WTC11 (cell line): ENCODE results near the gene COL4A1. TPM values are rescaled to one million over a fixed set of nuclear protein-coding genes. Genes with fewer than 3 reads are reported as not detected.

Source experiments
- ATAC-seq: fragments of 200-7000 bp; cut with Tn5 transposase; 2 replicates; pipeline ENCODE4 v1.10.0; 2021; ENCODE audit warnings: mild to moderate bottlenecking, moderate library complexity
- CTCF ChIA-PET: fragments of 300-600 bp; sonication (Branson Sonifier 250); formaldehyde crosslinking; loops from one replicate; lab custom pipeline; 2021; ENCODE audit warnings: antibody characterized with exemption; lab: Charles Lee
- POLR2A ChIA-PET: fragments of 350-600 bp; sonication (Branson Sonifier 250); formaldehyde crosslinking; loops from one replicate; lab custom pipeline; 2021; ENCODE audit warnings: antibody characterized with exemption; lab: Charles Lee
- DNase-seq: peaks from one replicate; pipeline ENCODE4 v3.0.0; 2021; ENCODE audit warnings: low spot score
- H3K27ac Mint-ChIP-seq: 2 replicates; pipeline ENCODE4 v1.8.0; 2021; ENCODE audit warnings: mixed read lengths
- H3K27me3 Mint-ChIP-seq: 2 replicates; pipeline ENCODE4 v1.8.0; 2021; ENCODE audit warnings: low read depth, mild to moderate bottlenecking, moderate library complexity, mixed read lengths
- H3K36me3 Mint-ChIP-seq: 2 replicates; pipeline ENCODE4 v1.8.0; 2021; ENCODE audit warnings: mixed read lengths
- H3K4me1 Mint-ChIP-seq: 2 replicates; pipeline ENCODE4 v1.8.0; 2022; ENCODE audit warnings: mixed read lengths
- H3K4me3 Mint-ChIP-seq: 2 replicates; pipeline ENCODE4 v1.8.0; 2021; ENCODE audit warnings: mild to moderate bottlenecking, moderate library complexity, mixed read lengths
- H3K9me3 Mint-ChIP-seq: 2 replicates; pipeline ENCODE4 v1.8.0; 2021; ENCODE audit warnings: mixed read lengths
- CBFB ChIP-seq: sonication (generic); formaldehyde crosslinking; IDR thresholded peaks from 2 replicates; pipeline ENCODE4 v1.8.1; 2022; ENCODE audit warnings: mild to moderate bottlenecking, low read depth, missing genetic modification reagents
- FOXJ3 ChIP-seq: sonication (generic); formaldehyde crosslinking; IDR thresholded peaks from 2 replicates; pipeline ENCODE4 v1.9.0; 2021; ENCODE audit warnings: missing genetic modification reagents, mild to moderate bottlenecking, borderline replicate concordance
- GTF2I ChIP-seq: fragments of 250-450 bp; sonication (Bioruptor Pico); conservative IDR thresholded peaks from 2 replicates; pipeline ENCODE4 v1.4.0; 2021; ENCODE audit warnings: mild to moderate bottlenecking
- JAZF1 ChIP-seq: fragments of 250-450 bp; sonication (Bioruptor Pico); IDR thresholded peaks from 2 replicates; pipeline ENCODE4 v1.9.0; 2021; ENCODE audit warnings: moderate library complexity, mild to moderate bottlenecking, inconsistent platforms
- KAT7 ChIP-seq: sonication (generic); formaldehyde crosslinking; IDR thresholded peaks from 2 replicates; pipeline ENCODE4 v1.8.1; 2023; ENCODE audit warnings: missing genetic modification reagents, mild to moderate bottlenecking, borderline replicate concordance
- MXD4 ChIP-seq: fragments of 250-450 bp; sonication (Bioruptor Pico); IDR thresholded peaks from 2 replicates; pipeline ENCODE4 v1.8.0; 2021; ENCODE audit warnings: mild to moderate bottlenecking, moderate library complexity, borderline replicate concordance
- NFYB ChIP-seq: sonication (generic); formaldehyde crosslinking; conservative IDR thresholded peaks from 2 replicates; pipeline ENCODE4 v1.8.0; 2022; ENCODE audit warnings: low read depth, missing genetic modification reagents
- NR2C2 ChIP-seq: sonication (generic); formaldehyde crosslinking; IDR thresholded peaks from 2 replicates; pipeline ENCODE4 v1.8.0; 2022; ENCODE audit warnings: mild to moderate bottlenecking, missing genetic modification reagents
- TCF7 ChIP-seq: sonication (generic); formaldehyde crosslinking; IDR thresholded peaks from 2 replicates; pipeline ENCODE4 v1.8.0; 2022; ENCODE audit warnings: mild to moderate bottlenecking, low read depth, missing genetic modification reagents, moderate library complexity
- TEAD1 ChIP-seq: sonication (generic); formaldehyde crosslinking; IDR thresholded peaks from 2 replicates; pipeline ENCODE4 v1.8.0; 2022; ENCODE audit warnings: mild to moderate bottlenecking, missing genetic modification reagents
- ZNF396 ChIP-seq: fragments of 250-450 bp; sonication (Bioruptor Pico); IDR thresholded peaks from 2 replicates; pipeline ENCODE4 v1.8.0; 2021; ENCODE audit warnings: mild to moderate bottlenecking, moderate library complexity, borderline replicate concordance
- total RNA-seq: library from RNA; stranded (reverse); gene quantifications from 3 replicates; pipeline ENCODE4 v1.2.3, GENCODE V29; 2021
- TF ChIP-seq, protein P1 (sequence below): fragments of 250-450 bp; sonication (Bioruptor Pico); IDR thresholded peaks from 2 replicates; pipeline ENCODE4 v1.9.0; 2021; ENCODE audit warnings: moderate library complexity, mild to moderate bottlenecking, inconsistent platforms, borderline replicate concordance
- TF ChIP-seq, protein P2 (sequence below): sonication (generic); formaldehyde crosslinking; IDR thresholded peaks from 2 replicates; pipeline ENCODE4 v1.8.0; 2022; ENCODE audit warnings: missing genetic modification reagents
- TF ChIP-seq, protein P3 (sequence below): sonication (generic); formaldehyde crosslinking; IDR thresholded peaks from 2 replicates; pipeline ENCODE4 v1.8.1; 2022; ENCODE audit warnings: missing genetic modification reagents, borderline replicate concordance
- TF ChIP-seq, protein P4 (sequence below): sonication (generic); formaldehyde crosslinking; IDR thresholded peaks from 2 replicates; pipeline ENCODE4 v1.8.0; 2022; ENCODE audit warnings: mild to moderate bottlenecking, missing genetic modification reagents
- TF ChIP-seq, protein P5 (sequence below): sonication (generic); formaldehyde crosslinking; IDR thresholded peaks from 2 replicates; pipeline ENCODE4 v1.8.1; 2023; ENCODE audit warnings: mild to moderate bottlenecking, missing genetic modification reagents
- TF ChIP-seq, protein P6 (sequence below): sonication (generic); formaldehyde crosslinking; IDR thresholded peaks from 2 replicates; pipeline ENCODE4 v1.8.0; 2023; ENCODE audit warnings: missing genetic modification reagents, mild to moderate bottlenecking, borderline replicate concordance

The COL4A1 gene
- total RNA-seq, 1 experiment from 2014 or later: 89.6 TPM

DNA sequence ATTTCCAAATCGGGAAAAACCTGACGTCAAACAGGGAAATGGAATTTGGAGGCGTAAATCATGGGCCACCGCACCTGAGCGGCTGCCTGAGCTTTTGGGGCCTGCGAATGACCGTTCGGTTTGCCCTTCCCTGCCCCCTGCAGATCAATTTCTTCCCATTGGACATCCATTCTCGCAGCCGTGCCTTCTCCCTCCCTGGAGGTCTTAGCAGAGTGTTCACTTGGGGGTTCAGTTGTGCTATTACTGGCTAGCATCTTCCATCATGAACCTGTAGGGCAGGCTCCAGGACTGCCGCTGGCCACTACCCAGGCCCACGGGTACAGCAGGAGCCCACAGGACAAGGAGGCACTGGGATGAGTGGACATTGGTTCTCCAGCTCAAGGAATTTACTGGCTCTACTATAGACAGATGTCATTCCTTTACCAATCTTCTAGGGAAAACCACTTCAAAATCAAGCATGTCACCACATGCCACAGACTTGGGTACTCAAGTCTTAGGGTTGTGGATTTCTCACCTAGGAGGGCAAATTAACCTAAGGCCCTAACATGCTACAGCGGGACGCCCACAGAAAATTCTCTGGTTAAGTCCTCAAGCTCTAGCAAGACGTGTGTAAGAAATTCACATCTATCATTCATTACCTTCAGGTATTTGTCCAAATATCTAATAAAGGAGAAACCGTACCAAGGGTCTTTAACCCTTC is 75.5 kb downstream of the COL4A1 start:
- H3K4me1 Mint-ChIP-seq: peaks cover 20% of the 10 kb centered on the region

DNA sequence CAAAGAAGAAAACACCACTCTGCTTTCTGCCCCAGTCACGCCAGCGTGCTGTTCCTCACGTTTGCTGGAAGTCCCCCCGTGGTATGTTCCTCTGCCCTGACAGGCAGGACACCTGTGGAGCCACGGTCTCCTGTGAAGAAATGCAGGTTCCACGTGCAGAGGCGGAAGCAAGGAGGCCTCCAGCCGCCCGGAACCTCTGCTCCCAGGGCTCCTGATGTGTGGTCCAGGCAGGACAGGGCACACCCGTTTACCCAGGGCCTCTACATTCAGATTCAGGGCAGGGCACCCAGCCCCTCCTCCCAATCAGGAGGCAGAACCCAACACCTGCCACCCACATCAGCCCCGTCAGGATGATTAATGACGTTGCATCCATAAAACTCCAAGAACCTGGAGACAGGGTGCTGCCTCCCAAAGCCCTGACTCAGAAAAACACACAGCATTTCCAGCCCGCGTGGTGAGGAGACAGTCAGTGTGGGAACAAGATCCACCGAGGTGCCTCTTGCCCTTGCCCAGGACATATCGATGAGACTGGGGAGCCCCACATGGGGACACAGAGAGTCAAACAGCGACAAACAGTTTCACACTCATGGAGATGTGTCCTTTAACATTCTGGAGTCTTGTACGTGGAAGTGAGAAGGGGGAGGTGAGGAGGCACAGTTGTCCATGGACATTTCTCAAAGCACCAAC is 76.2 kb downstream of the COL4A1 start:
- no peaks in the 10 kb centered on the region for H3K27me3 Mint-ChIP-seq
- DNase-seq: no peak
- POLR2A ChIA-PET: no interaction called here
- H3K27ac Mint-ChIP-seq: no peak overlapping the region; the same call in 1 of the 2 replicates
- ATAC-seq: no peak
- peaks cover 20% of the 10 kb centered on the region for H3K4me1 Mint-ChIP-seq
- H3K9me3 Mint-ChIP-seq: no peaks in the 10 kb centered on the region
- no peaks in the 10 kb centered on the region for H3K36me3 Mint-ChIP-seq
- CTCF ChIA-PET: interaction anchor here (3.2 kb wide), 1 partner anchor 17 kb away, joined by 13 read pairs; no protein-coding TSS in a partner anchor
- no peak overlapping the region for H3K4me3 Mint-ChIP-seq
- no peak for TF ChIP-seq TCF7 (CRISPR knock-in tag)
- TF ChIP-seq, protein P1, sequence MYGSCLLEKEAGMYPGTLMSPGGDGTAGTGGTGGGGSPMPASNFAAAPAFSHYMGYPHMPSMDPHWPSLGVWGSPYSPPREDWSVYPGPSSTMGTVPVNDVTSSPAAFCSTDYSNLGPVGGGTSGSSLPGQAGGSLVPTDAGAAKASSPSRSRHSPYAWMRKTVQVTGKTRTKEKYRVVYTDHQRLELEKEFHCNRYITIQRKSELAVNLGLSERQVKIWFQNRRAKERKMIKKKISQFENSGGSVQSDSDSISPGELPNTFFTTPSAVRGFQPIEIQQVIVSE (CRISPR knock-in tag): no peak
- no peak for TF ChIP-seq NFYB (CRISPR knock-in tag)
- TF ChIP-seq TEAD1 (CRISPR knock-in tag): no peak
- TF ChIP-seq, protein P2, sequence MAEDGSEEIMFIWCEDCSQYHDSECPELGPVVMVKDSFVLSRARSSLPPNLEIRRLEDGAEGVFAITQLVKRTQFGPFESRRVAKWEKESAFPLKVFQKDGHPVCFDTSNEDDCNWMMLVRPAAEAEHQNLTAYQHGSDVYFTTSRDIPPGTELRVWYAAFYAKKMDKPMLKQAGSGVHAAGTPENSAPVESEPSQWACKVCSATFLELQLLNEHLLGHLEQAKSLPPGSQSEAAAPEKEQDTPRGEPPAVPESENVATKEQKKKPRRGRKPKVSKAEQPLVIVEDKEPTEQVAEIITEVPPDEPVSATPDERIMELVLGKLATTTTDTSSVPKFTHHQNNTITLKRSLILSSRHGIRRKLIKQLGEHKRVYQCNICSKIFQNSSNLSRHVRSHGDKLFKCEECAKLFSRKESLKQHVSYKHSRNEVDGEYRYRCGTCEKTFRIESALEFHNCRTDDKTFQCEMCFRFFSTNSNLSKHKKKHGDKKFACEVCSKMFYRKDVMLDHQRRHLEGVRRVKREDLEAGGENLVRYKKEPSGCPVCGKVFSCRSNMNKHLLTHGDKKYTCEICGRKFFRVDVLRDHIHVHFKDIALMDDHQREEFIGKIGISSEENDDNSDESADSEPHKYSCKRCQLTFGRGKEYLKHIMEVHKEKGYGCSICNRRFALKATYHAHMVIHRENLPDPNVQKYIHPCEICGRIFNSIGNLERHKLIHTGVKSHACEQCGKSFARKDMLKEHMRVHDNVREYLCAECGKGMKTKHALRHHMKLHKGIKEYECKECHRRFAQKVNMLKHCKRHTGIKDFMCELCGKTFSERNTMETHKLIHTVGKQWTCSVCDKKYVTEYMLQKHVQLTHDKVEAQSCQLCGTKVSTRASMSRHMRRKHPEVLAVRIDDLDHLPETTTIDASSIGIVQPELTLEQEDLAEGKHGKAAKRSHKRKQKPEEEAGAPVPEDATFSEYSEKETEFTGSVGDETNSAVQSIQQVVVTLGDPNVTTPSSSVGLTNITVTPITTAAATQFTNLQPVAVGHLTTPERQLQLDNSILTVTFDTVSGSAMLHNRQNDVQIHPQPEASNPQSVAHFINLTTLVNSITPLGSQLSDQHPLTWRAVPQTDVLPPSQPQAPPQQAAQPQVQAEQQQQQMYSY: no peak
- no peak for TF ChIP-seq ZNF396 (CRISPR knock-in tag)

More for the DNA sequence above, 75.5 kb downstream of the COL4A1 start:
- ChIA-PET CTCF (interaction anchor here (3.2 kb wide), 1 partner anchor 16 kb away, joined by 13 read pairs; no protein-coding TSS in a partner anchor), POLR2A (no interaction called here)
- no peaks in the 10 kb centered on the region for H3K27me3 Mint-ChIP-seq
- ATAC-seq (no peak), DNase-seq (no peak)
- TF ChIP-seq NR2C2 (no peak), MXD4 (CRISPR knock-in tag) (no peak), CBFB (CRISPR knock-in tag) (no peak), KAT7 (CRISPR knock-in tag) (no peak), GTF2I (CRISPR knock-in tag) (no peak), JAZF1 (CRISPR knock-in tag) (no peak), TEAD1 (CRISPR knock-in tag) (no peak), FOXJ3 (CRISPR knock-in tag) (no peak)
- TF ChIP-seq, protein P3, sequence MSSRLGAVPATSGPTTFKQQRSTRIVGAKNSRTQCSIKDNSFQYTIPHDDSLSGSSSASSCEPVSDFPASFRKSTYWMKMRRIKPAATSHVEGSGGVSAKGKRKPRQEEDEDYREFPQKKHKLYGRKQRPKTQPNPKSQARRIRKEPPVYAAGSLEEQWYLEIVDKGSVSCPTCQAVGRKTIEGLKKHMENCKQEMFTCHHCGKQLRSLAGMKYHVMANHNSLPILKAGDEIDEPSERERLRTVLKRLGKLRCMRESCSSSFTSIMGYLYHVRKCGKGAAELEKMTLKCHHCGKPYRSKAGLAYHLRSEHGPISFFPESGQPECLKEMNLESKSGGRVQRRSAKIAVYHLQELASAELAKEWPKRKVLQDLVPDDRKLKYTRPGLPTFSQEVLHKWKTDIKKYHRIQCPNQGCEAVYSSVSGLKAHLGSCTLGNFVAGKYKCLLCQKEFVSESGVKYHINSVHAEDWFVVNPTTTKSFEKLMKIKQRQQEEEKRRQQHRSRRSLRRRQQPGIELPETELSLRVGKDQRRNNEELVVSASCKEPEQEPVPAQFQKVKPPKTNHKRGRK (CRISPR knock-in tag): no peak
- TF ChIP-seq, protein P4, sequence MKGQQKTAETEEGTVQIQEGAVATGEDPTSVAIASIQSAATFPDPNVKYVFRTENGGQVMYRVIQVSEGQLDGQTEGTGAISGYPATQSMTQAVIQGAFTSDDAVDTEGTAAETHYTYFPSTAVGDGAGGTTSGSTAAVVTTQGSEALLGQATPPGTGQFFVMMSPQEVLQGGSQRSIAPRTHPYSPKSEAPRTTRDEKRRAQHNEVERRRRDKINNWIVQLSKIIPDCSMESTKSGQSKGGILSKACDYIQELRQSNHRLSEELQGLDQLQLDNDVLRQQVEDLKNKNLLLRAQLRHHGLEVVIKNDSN (CRISPR knock-in tag): no peak
- TF ChIP-seq, protein P5, sequence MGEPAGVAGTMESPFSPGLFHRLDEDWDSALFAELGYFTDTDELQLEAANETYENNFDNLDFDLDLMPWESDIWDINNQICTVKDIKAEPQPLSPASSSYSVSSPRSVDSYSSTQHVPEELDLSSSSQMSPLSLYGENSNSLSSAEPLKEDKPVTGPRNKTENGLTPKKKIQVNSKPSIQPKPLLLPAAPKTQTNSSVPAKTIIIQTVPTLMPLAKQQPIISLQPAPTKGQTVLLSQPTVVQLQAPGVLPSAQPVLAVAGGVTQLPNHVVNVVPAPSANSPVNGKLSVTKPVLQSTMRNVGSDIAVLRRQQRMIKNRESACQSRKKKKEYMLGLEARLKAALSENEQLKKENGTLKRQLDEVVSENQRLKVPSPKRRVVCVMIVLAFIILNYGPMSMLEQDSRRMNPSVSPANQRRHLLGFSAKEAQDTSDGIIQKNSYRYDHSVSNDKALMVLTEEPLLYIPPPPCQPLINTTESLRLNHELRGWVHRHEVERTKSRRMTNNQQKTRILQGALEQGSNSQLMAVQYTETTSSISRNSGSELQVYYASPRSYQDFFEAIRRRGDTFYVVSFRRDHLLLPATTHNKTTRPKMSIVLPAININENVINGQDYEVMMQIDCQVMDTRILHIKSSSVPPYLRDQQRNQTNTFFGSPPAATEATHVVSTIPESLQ (CRISPR knock-in tag): no peak
- TF ChIP-seq, protein P6, sequence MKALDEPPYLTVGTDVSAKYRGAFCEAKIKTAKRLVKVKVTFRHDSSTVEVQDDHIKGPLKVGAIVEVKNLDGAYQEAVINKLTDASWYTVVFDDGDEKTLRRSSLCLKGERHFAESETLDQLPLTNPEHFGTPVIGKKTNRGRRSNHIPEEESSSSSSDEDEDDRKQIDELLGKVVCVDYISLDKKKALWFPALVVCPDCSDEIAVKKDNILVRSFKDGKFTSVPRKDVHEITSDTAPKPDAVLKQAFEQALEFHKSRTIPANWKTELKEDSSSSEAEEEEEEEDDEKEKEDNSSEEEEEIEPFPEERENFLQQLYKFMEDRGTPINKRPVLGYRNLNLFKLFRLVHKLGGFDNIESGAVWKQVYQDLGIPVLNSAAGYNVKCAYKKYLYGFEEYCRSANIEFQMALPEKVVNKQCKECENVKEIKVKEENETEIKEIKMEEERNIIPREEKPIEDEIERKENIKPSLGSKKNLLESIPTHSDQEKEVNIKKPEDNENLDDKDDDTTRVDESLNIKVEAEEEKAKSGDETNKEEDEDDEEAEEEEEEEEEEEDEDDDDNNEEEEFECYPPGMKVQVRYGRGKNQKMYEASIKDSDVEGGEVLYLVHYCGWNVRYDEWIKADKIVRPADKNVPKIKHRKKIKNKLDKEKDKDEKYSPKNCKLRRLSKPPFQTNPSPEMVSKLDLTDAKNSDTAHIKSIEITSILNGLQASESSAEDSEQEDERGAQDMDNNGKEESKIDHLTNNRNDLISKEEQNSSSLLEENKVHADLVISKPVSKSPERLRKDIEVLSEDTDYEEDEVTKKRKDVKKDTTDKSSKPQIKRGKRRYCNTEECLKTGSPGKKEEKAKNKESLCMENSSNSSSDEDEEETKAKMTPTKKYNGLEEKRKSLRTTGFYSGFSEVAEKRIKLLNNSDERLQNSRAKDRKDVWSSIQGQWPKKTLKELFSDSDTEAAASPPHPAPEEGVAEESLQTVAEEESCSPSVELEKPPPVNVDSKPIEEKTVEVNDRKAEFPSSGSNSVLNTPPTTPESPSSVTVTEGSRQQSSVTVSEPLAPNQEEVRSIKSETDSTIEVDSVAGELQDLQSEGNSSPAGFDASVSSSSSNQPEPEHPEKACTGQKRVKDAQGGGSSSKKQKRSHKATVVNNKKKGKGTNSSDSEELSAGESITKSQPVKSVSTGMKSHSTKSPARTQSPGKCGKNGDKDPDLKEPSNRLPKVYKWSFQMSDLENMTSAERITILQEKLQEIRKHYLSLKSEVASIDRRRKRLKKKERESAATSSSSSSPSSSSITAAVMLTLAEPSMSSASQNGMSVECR: no peak
- no peak overlapping the region for H3K4me3 Mint-ChIP-seq
- no peaks in the 10 kb centered on the region for H3K9me3 Mint-ChIP-seq
- no peaks in the 10 kb centered on the region for H3K36me3 Mint-ChIP-seq
- no peak overlapping the region for H3K27ac Mint-ChIP-seq
